Testis (tissue), 2 donors: ENCODE data around the gene RDH13.
"Not testable (repeated sequence)": the region's sequence is repeated elsewhere in the genome, so short reads cannot be mapped to it uniquely, and the experiment has no call there.

Experiments used
- CTCF ChIP-seq, 3 experiments: fragments of 450-650 bp in 2 of 3; fragments of 200-600 bp in 1 of 3; sonication (generic) in 1 of 3; IDR thresholded peaks; one replicate each; pipeline ENCODE4 v1.5.1; 2016 to 2019; ENCODE audit warnings: antibody characterized with exemption in 3 of 3, mild to moderate bottlenecking in 2 of 3, moderate library complexity in 1 of 3
- POLR2A ChIP-seq: fragments of 450-650 bp; IDR thresholded peaks from one replicate; pipeline ENCODE4 v1.6.1; 2017; ENCODE audit warnings: antibody characterized with exemption, mild to moderate bottlenecking, moderate library complexity

DNA sequence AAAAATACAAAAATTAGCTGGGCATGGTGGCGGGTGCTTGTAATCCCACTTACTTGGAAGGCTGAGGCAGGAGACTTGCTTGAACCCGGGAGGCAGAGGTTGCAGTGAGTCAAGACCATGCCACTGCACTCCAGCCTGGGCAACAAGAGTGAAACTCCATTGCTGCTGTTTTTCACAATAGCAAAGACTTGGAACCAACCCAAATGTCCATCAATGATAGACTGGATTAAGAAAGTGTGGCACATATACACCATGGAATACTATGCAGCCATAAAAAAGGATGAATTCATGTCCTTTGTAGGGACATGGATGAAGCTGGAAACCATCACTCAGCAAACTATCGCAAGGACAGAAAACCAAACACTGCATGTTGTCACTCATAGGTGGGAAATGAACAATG, 44.3 kb upstream of the RDH13 start:
- TF ChIP-seq CTCF (IDR thresholded peaks at IDR 0.05); POLR2A: not testable (repeated sequence)
